PFSK-1 (cell line): ENCODE results near the gene BMI1. TPM values are rescaled to one million over a fixed set of nuclear protein-coding genes. Genes with fewer than 3 reads are reported as not detected.

ENCODE experiments used
- FOXP2 ChIP-seq: optimal IDR thresholded peaks from 2 replicates; pipeline ENCODE3; 2011; ENCODE audit warnings: borderline replicate concordance, control low read depth, inconsistent platforms; ENCODE audit not compliant: insufficient read depth; ENCODE audit errors: extremely low read length, extremely low read depth
- POLR2AphosphoS5 ChIP-seq: IDR thresholded peaks from 2 replicates; pipeline ENCODE4 v1.6.1; 2012; ENCODE audit warnings: low read depth, mild to moderate bottlenecking, control low read depth, low read length, moderate library complexity
- SIN3A ChIP-seq: IDR thresholded peaks from 2 replicates; pipeline ENCODE4 v1.6.1; 2012; ENCODE audit warnings: mild to moderate bottlenecking, low read length, moderate library complexity, borderline replicate concordance; ENCODE audit not compliant: insufficient read depth
- TAF1 ChIP-seq: IDR thresholded peaks from 2 replicates; pipeline ENCODE4 v1.6.1; 2012; ENCODE audit warnings: low read length, control low read depth, borderline replicate concordance; ENCODE audit not compliant: insufficient read depth
- polyA plus RNA-seq: library from polyadenylated mRNA; unstranded; fragments of >200 nt; gene quantifications from one replicate; pipeline ENCODE4 v1.2.1, GENCODE V29; 2012; ENCODE audit warnings: low read depth, missing spikeins; ENCODE audit not compliant: insufficient read length
- TF ChIP-seq, protein P1 (sequence below), 2 experiments: IDR thresholded peaks; 2 replicates each; pipeline versions ENCODE4 v1.6.1 to v1.8.0; 2011 to 2012; ENCODE audit warnings: low read depth in 2 of 2, low read length in 2 of 2, control low read depth in 1 of 2, inconsistent platforms in 1 of 2, mild to moderate bottlenecking in 1 of 2, moderate library complexity in 1 of 2; ENCODE audit not compliant: insufficient read depth in 1 of 2

The BMI1 gene
- polyA plus RNA-seq: 46.9 TPM

DNA sequence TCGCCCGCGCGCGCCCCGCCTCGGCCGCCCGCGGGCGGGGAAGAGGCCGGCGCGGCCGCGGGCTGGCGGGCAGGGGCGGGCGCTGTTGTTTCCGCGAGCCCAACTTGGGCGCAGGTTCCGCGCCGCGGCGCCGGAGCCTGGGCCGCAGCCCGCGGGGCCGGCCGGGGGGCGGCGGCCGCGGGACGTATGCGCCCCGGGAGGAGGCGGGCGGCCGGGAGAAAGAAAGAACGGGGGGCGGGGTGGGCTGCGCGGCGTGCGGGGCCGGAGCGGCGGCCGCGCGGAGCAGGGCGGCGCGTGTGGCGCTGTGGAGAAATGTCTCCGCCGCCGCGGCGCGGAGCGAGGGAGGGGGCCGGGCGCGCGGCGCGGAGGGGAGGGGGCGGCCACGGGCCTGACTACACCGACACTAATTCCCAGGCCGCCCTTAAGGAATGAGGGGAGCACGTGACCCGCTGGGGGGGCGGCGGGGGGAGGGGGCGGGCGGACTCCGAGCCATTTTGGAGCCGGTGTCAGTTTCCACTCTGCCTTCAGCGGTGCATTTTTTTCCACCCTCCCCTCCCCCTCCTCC lies at the start of gene BMI1:
Gene BMI1, plus strand, starts transcription at position 509 of the 565 bp plus-strand sequence. CDS start 5,351 bp downstream, outside the sequence.
- no peak for TF ChIP-seq FOXP2
- TF ChIP-seq, protein P1, sequence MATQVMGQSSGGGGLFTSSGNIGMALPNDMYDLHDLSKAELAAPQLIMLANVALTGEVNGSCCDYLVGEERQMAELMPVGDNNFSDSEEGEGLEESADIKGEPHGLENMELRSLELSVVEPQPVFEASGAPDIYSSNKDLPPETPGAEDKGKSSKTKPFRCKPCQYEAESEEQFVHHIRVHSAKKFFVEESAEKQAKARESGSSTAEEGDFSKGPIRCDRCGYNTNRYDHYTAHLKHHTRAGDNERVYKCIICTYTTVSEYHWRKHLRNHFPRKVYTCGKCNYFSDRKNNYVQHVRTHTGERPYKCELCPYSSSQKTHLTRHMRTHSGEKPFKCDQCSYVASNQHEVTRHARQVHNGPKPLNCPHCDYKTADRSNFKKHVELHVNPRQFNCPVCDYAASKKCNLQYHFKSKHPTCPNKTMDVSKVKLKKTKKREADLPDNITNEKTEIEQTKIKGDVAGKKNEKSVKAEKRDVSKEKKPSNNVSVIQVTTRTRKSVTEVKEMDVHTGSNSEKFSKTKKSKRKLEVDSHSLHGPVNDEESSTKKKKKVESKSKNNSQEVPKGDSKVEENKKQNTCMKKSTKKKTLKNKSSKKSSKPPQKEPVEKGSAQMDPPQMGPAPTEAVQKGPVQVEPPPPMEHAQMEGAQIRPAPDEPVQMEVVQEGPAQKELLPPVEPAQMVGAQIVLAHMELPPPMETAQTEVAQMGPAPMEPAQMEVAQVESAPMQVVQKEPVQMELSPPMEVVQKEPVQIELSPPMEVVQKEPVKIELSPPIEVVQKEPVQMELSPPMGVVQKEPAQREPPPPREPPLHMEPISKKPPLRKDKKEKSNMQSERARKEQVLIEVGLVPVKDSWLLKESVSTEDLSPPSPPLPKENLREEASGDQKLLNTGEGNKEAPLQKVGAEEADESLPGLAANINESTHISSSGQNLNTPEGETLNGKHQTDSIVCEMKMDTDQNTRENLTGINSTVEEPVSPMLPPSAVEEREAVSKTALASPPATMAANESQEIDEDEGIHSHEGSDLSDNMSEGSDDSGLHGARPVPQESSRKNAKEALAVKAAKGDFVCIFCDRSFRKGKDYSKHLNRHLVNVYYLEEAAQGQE (IDR thresholded peaks at IDR 0.05; ENCODE audit: insufficient read depth in 1 of 2, low read depth in 2 of 2, low read length in 2 of 2): no peak
- no peak for TF ChIP-seq SIN3A
- no peak for TF ChIP-seq POLR2AphosphoS5
- TF ChIP-seq TAF1: no peak

DNA sequence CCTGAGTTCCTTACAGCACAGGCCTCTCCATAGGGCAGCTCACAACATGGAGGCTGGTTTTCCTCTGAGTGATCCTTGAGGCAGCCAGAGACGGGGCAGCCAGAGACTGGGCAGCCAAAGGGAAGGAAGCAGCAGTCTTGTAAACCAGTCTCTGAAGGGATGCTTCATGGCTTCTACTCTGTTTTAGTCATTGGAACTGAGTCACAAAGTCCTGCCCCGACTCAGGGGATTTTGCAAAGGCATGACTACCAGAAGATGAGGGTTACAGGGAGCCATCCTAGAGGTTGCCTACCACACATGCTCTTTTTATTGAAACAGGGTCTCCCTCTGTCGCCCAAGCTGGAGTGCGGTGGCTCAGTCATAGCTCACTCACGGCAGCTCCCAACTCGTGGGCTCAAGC lies 49.1 kb upstream of the BMI1 start:
- no peak for TF ChIP-seq TAF1
- no peak for TF ChIP-seq FOXP2

DNA sequence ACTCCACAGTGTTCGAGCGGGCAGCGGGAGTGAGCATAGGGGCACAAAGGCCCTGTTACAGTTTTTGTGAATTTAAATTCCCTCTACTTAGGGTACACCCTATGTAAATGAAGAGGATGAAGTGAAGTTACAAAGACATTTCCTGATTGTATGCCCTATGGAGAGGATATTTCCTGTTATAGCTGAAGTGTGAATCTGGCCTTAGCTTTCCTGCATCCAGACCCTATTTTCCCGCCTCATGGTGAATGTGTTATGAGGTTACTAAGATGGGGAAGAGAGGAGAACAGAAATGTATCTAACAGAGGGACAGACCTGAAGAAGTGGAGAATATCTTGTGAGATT lies 42.5 kb upstream of the BMI1 start:
- no peak for TF ChIP-seq FOXP2

DNA sequence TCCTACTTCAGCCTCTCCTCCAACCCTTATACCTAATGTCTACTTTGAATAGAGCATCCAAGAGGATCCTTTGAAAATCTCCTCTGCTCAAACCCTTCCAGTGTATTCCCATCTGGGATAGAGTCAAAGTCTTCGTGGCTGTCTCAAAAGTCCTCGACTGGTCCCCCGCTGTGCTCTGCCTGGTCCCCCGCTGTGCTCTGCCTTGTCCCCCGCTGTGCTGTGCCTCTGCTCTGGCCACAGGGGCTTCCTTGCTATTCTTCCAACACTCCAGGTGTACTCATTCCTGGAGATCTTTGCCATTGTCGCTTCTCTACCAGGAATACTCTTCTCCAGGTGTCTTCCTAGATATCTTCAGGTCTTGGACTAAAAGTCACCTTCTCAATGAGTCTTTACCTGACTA lies 40.8 kb upstream of the BMI1 start:
- TF ChIP-seq, protein P1 (IDR thresholded peaks at IDR 0.05; ENCODE audit: insufficient read depth in 1 of 2, low read depth in 2 of 2, low read length in 2 of 2): no peak
- TF ChIP-seq TAF1 (no peak), SIN3A (no peak), FOXP2 (no peak), POLR2AphosphoS5 (no peak)

DNA sequence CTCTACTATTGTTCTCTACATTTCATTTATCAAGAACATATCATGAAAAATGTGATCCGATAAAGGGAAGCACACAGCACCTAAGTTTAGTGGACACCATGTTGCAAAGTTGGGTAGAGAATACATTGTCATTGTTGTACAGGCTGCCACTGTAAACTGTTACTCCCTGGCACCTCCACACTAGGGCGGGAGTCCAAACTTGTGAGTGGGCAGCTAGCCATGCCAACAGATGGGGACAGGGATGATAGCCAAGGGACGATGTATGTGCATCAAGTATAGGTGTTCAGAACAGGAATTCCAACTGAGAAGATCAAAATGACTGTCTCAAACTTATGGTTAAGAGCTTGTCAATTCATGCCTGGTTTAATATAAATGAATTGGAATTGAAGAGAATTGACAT lies 35.8 kb upstream of the BMI1 start:
- TF ChIP-seq SIN3A (no peak), TAF1 (no peak), POLR2AphosphoS5 (no peak)

DNA sequence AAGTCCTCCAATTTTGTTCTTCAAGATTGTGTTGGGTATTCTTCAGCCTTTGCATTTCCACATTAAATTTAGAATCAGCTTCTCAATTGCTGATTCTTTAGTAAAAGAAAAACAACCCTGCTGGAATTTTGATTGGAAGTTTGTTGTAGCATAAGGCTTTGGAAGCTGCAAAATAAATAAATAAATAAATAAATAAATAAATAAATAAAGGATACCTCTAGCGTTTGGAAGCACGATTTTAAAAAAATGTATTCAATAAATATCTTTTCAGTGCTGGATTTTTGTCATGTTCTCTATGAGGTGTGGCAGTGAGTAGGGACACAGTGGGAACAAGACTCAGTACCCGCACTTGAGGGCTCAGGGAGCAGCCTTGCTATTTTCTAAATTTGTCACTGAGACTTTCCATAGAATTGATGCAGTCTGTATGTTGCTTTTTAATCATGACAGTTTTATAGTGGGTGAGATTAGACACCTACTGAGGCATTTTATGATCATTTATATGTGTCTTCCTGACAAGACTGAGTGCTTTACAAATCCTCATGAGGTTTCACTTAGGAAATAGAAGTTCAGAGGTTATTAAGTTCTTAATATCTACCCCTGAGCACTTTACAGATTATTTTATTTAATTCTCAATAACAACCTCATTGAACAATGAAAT lies 27.0 kb upstream of the BMI1 start:
- TF ChIP-seq POLR2AphosphoS5 (no peak), SIN3A (no peak)
- TF ChIP-seq, protein P1 (IDR thresholded peaks at IDR 0.05; ENCODE audit: insufficient read depth in 1 of 2, low read depth in 2 of 2, low read length in 2 of 2): no peak

DNA sequence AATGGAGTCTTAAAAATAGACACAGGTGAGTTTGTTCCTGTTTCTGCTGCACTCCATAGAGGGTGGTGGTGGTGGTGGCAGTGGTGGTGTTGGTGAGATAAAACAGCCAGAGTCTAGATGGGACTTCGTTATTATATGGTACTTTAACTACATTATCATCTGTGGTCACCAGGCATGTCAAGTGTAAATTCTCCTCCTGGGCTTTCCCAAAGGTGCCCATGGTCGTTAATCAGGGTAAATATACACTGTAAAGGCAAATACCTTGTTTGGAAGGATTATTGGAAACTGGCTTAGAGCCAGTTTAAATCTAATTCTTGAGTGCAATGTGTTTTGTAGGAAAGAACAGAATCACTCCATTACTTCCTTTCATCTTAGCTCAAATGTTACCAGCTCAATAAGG lies 26.2 kb upstream of the BMI1 start:
- no peak for TF ChIP-seq TAF1
- TF ChIP-seq, protein P1 (IDR thresholded peaks at IDR 0.05; ENCODE audit: insufficient read depth in 1 of 2, low read depth in 2 of 2, low read length in 2 of 2): no peak
- no peak for TF ChIP-seq FOXP2
- TF ChIP-seq SIN3A: no peak
- TF ChIP-seq POLR2AphosphoS5: no peak
